ENCODE results near the gene DYNC2I2. TPM values are rescaled to one million over a fixed set of nuclear protein-coding genes. Genes with fewer than 3 reads are reported as not detected.
A peak's percentile ranks its signal among the peaks of the same experiment; 100 is the strongest.

Gene DYNC2I2
- total RNA-seq, 3 donors from 2014 or later (not counting 1 experiment from before 2014, with no cell fraction given) = 5.2 to 6.3 (median 5.5) TPM

GRCh38 chr9:128625391-128626146, 31.1 kb downstream of the DYNC2I2 start:
- Histone ChIP-seq H3K4me1 (ENCODE audit: control insufficient read depth, insufficient read depth, low read length) (no peaks in the 10 kb centered on the region), H3K27me3 (ENCODE audit: control insufficient read depth, insufficient read depth, low read length) (no peaks in the 10 kb centered on the region), H3K27ac (ENCODE audit: low read length) (no peak overlapping the region), H3K36me3 (ENCODE audit: control insufficient read depth, insufficient read depth, low read length) (peaks cover 82% of the 10 kb centered on the region), H3K9me3 (ENCODE audit: control insufficient read depth, insufficient read depth, low read length) (no peaks in the 10 kb centered on the region), H3K4me3 (ENCODE audit: low read length) (no peak overlapping the region)
- peaks cover 7% of the 10 kb centered on the region for H3K36me3 Mint-ChIP-seq
- H3K27me3 Mint-ChIP-seq (ENCODE audit: low read depth in 2 of 2) = no peaks in the 10 kb centered on the region
- WGBS (ENCODE audit: insufficient coverage) = 95% methylated on average over 20 of the region's 20 CpGs
- intact Hi-C loops (cut with micrococcal nuclease) = no loop called here
- H3K4me1 Mint-ChIP-seq = no peaks in the 10 kb centered on the region
- no peaks in the 10 kb centered on the region for H3K9me3 Mint-ChIP-seq
- no peak overlapping the region for H3K27ac Mint-ChIP-seq
- ATAC-seq (no peak), DNase-seq (no peak)
- no peak for TF ChIP-seq CTCF (IDR thresholded peaks at IDR 0.05)
- no peak overlapping the region for H3K4me3 Mint-ChIP-seq

GRCh38 chr9:128624566-128624965, 32.1 kb downstream of the DYNC2I2 start:
- Mint-ChIP-seq H3K36me3 (peaks cover 7% of the 10 kb centered on the region), H3K27ac (no peak overlapping the region), H3K27me3 (ENCODE audit: low read depth in 2 of 2) (no peaks in the 10 kb centered on the region), H3K9me3 (no peaks in the 10 kb centered on the region), H3K4me1 (no peaks in the 10 kb centered on the region), H3K4me3 (no peak overlapping the region)
- WGBS (ENCODE audit: insufficient coverage) = 96% methylated on average over 10 of the region's 10 CpGs
- Histone ChIP-seq H3K36me3 (ENCODE audit: control insufficient read depth, insufficient read depth, low read length) (peaks cover 82% of the 10 kb centered on the region), H3K9me3 (ENCODE audit: control insufficient read depth, insufficient read depth, low read length) (no peaks in the 10 kb centered on the region), H3K27ac (ENCODE audit: low read length) (no peak overlapping the region), H3K4me3 (ENCODE audit: low read length) (no peak overlapping the region), H3K27me3 (ENCODE audit: control insufficient read depth, insufficient read depth, low read length) (no peaks in the 10 kb centered on the region), H3K4me1 (ENCODE audit: control insufficient read depth, insufficient read depth, low read length) (no peaks in the 10 kb centered on the region)
- ATAC-seq = no peak
- DNase-seq = no peak
- TF ChIP-seq CTCF (IDR thresholded peaks at IDR 0.05) = no peak
- intact Hi-C loops (cut with micrococcal nuclease) = no loop called here

GRCh38 chr9:128621730-128622455, 34.8 kb downstream of the DYNC2I2 start:
- 93% methylated on average over 10 of the region's 14 CpGs for WGBS (ENCODE audit: insufficient coverage)
- DNase-seq (no peak), ATAC-seq (no peak)
- TF ChIP-seq CTCF (IDR thresholded peaks at IDR 0.05) = no peak
- H3K4me1 Mint-ChIP-seq = no peaks in the 10 kb centered on the region
- no peaks in the 10 kb centered on the region for H3K27me3 ChIP-seq (ENCODE audit: control insufficient read depth, insufficient read depth, low read length)
- no peak overlapping the region for H3K4me3 ChIP-seq (ENCODE audit: low read length)
- H3K27ac ChIP-seq (ENCODE audit: low read length) = no peak overlapping the region
- peaks cover 7% of the 10 kb centered on the region for H3K36me3 Mint-ChIP-seq
- H3K9me3 ChIP-seq (ENCODE audit: control insufficient read depth, insufficient read depth, low read length) = no peaks in the 10 kb centered on the region
- intact Hi-C loops (cut with micrococcal nuclease) = no loop called here
- H3K36me3 ChIP-seq (ENCODE audit: control insufficient read depth, insufficient read depth, low read length) = peaks cover 80% of the 10 kb centered on the region
- no peaks in the 10 kb centered on the region for H3K9me3 Mint-ChIP-seq
- no peaks in the 10 kb centered on the region for H3K4me1 ChIP-seq (ENCODE audit: control insufficient read depth, insufficient read depth, low read length)
- H3K27me3 Mint-ChIP-seq (ENCODE audit: low read depth in 2 of 2) = no peaks in the 10 kb centered on the region
- no peak overlapping the region for H3K4me3 Mint-ChIP-seq
- H3K27ac Mint-ChIP-seq = peak overlapping the region in 1 of 2 donors; percentile 0
